Activated B cell treated with CpG ODN at 0.5 μM for 24 hours (primary cell): ENCODE results near the gene PASK. TPM values are rescaled to one million over a fixed set of nuclear protein-coding genes. Genes with fewer than 3 reads are reported as not detected.
A peak's percentile ranks its signal among the peaks of the same experiment; 100 is the strongest.

ENCODE experiments used
- ATAC-seq: fragments of 200-7000 bp; cut with Tn5 transposase; one replicate; pipeline ENCODE4 v1.10.0; 2021; ENCODE audit warnings: low read depth, mild to moderate bottlenecking, moderate library complexity
- CTCF ChIA-PET: fragments of 350-600 bp; sonication (Branson Sonifier 250); formaldehyde crosslinking; loops from one replicate; lab custom pipeline; 2021; ENCODE audit warnings: antibody characterized with exemption; lab: Charles Lee
- POLR2A ChIA-PET: fragments of 350-600 bp; sonication (Branson Sonifier 250); formaldehyde crosslinking; loops from one replicate; lab custom pipeline; 2021; ENCODE audit warnings: antibody characterized with exemption; lab: Charles Lee
- DNase-seq: peaks from one replicate; pipeline ENCODE4 v3.0.0; 2022
- H3K27ac Mint-ChIP-seq: one replicate; pipeline ENCODE4 v1.8.0; 2020; ENCODE audit warnings: mixed read lengths
- H3K27me3 Mint-ChIP-seq: one replicate; pipeline ENCODE4 v1.8.0; 2021; ENCODE audit warnings: mixed read lengths
- H3K36me3 Mint-ChIP-seq: one replicate; pipeline ENCODE4 v1.8.0; 2021; ENCODE audit warnings: low read depth, mixed read lengths
- H3K4me1 Mint-ChIP-seq: one replicate; pipeline ENCODE4 v1.8.0; 2021; ENCODE audit warnings: mixed read lengths
- H3K4me3 Mint-ChIP-seq: one replicate; pipeline ENCODE4 v1.8.0; 2020; ENCODE audit warnings: mild to moderate bottlenecking, mixed read lengths
- H3K9me3 Mint-ChIP-seq: one replicate; pipeline ENCODE4 v1.8.0; 2020; ENCODE audit warnings: mixed read lengths
- CTCF ChIP-seq: fragments of 200-600 bp; IDR thresholded peaks from one replicate; pipeline ENCODE4 v1.8.0; 2022; ENCODE audit warnings: antibody characterized with exemption, mild to moderate bottlenecking
- intact Hi-C: fragments of 100-400 bp; cut with micrococcal nuclease; formaldehyde crosslinking; loops from one replicate; pipeline ENCODE4 v1.15.1; 2024
- total RNA-seq: library from RNA; stranded (reverse); gene quantifications from 2 replicates; pipeline ENCODE4 v1.2.3, GENCODE V29; 2022

The PASK gene
- total RNA-seq, 1 donor from 2014 or later = 150 TPM

- DNase-seq = no peak
- TF ChIP-seq CTCF = no peak
- no peak for ATAC-seq
- Mint-ChIP-seq H3K4me1 (peaks cover 55% of the 10 kb centered on the region), H3K4me3 (no peak overlapping the region), H3K27ac (peak overlapping the region; percentile 98), H3K36me3 (peaks cover 53% of the 10 kb centered on the region), H3K9me3 (peaks cover under 1% of the 10 kb centered on the region), H3K27me3 (no peaks in the 10 kb centered on the region)
- intact Hi-C loops = no loop called here
- ChIA-PET CTCF (no interaction called here), POLR2A (interaction anchor here (1.3 to 7.9 kb wide), 4 partner anchors 13 to 25 kb away, joined by 3 to 91 read pairs (median 54); partner anchors contain the start of genes MTERF4, PASK and PPP1R7)
These were observed 23.1 kb downstream of the PASK start for GRCh38 chr2:241126201-241126611.

DNA sequence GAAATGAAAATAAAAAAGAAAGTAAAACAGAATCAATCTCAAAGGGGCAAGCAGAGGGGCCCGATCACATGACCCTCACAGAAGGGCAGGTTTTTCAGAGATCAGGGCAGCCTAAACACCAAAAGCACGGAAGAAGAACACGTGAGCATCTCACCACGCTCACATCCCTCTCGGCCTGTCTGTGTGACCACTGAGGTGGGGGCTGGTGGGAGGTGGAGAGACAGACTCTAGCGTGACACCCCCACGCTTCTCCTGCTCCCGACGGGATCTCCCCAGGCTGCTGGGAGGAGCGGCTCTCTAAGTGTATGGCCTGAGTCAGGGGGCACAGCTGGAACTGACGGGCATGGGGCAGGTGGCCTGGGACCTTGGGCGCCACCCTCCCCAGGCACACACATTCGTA, 23.6 kb downstream of the PASK start:
- peaks cover 6% of the 10 kb centered on the region for H3K9me3 Mint-ChIP-seq
- no peak for TF ChIP-seq CTCF
- ChIA-PET CTCF (no interaction called here), POLR2A (interaction anchor here (0.7 to 7.9 kb wide), 4 partner anchors 15 to 25 kb away, joined by 12 to 91 read pairs (median 54); partner anchors contain the start of genes MTERF4, PASK and PPP1R7)
- H3K27me3 Mint-ChIP-seq = no peaks in the 10 kb centered on the region
- H3K27ac Mint-ChIP-seq = peak overlapping the region; percentile 98
- H3K4me1 Mint-ChIP-seq = peaks cover 55% of the 10 kb centered on the region
- ATAC-seq (no peak), DNase-seq (no peak)
- intact Hi-C loops = no loop called here
- H3K36me3 Mint-ChIP-seq = peaks cover 57% of the 10 kb centered on the region
- peak overlapping the region; percentile 35 for H3K4me3 Mint-ChIP-seq

DNA sequence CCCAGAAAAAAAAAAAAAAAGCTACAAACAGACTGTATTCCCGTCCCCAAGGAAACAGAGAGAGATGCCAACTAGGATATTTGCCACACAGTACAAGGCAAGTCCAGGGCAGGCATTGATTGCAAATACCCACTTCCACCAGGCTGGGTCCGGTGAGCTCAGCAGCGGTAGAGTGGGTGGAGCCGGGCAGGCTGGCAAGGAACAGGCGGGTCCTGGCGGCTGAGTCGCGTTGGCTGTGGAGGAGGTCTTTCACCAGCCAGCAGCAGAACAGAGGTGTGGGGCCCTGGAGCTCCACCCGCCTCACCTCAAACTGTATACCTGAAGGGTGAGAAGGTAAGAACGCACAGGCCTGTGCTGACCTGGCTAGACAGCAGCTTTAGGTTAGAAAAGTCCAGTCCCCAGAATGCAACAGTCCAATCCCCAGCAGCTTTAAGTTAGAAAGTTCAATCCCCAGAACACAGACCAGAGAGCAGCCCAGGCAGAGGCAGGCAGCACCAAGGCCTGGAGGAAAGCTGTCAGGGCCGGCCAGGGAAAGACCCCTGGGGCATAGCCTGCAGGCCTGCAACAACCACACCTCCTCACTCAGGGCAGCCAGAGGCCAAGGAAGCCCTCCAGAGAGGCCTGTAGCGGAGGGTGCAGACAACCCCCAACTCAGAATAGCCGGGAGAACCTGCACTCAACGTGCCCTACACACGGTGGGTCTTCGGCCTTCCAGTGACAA, 25.3 kb downstream of the PASK start:
- H3K36me3 Mint-ChIP-seq = peaks cover 56% of the 10 kb centered on the region
- peaks cover 9% of the 10 kb centered on the region for H3K9me3 Mint-ChIP-seq
- H3K27ac Mint-ChIP-seq = peak overlapping the region; percentile 69
- DNase-seq = no peak
- no peak overlapping the region for H3K4me3 Mint-ChIP-seq
- ATAC-seq = no peak
- POLR2A ChIA-PET = interaction anchor here (0.7 to 7.9 kb wide), 4 partner anchors 13 to 30 kb away, joined by 3 to 91 read pairs (median 54); partner anchors contain the start of genes MTERF4, PASK and PPP1R7
- no peaks in the 10 kb centered on the region for H3K27me3 Mint-ChIP-seq
- intact Hi-C loops = no loop called here
- CTCF ChIA-PET = interaction anchor here (1.4 kb wide), 1 partner anchor 46 kb away, joined by 3 read pairs; no protein-coding TSS in a partner anchor
- no peak for TF ChIP-seq CTCF
- peaks cover 46% of the 10 kb centered on the region for H3K4me1 Mint-ChIP-seq

GRCh38 chr2:241122376-241123002, 26.8 kb downstream of the PASK start:
- H3K9me3 Mint-ChIP-seq = peaks cover 9% of the 10 kb centered on the region
- H3K36me3 Mint-ChIP-seq = peaks cover 58% of the 10 kb centered on the region
- H3K27ac Mint-ChIP-seq = peak overlapping the region; percentile 16
- ATAC-seq (no peak), DNase-seq (no peak)
- ChIA-PET POLR2A (no interaction called here), CTCF (no interaction called here)
- no peak for TF ChIP-seq CTCF
- intact Hi-C loops = no loop called here
- H3K4me3 Mint-ChIP-seq = no peak overlapping the region
- no peaks in the 10 kb centered on the region for H3K27me3 Mint-ChIP-seq
- peaks cover 32% of the 10 kb centered on the region for H3K4me1 Mint-ChIP-seq

DNA sequence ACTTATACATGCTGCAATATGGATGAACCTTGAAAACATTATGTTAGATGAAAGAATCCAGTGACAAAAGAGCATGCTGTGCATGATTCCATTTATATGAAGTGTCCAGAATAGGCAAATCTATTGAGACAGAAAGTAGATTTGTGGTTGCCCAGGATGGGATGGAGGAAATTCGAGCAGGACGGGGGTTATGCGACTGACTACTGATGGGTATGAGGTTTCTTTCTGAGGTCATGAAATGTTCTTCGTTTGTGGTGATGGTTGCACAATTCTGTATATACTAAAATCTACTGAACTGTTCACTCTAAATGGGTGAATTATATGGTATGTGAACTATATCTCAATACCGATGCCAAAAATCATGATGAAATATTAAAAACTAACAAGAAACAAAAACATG, 28.3 kb downstream of the PASK start:
- intact Hi-C loops = no loop called here
- POLR2A ChIA-PET = no interaction called here
- no peak for DNase-seq
- H3K4me1 Mint-ChIP-seq = peaks cover 17% of the 10 kb centered on the region
- peaks cover 64% of the 10 kb centered on the region for H3K36me3 Mint-ChIP-seq
- CTCF ChIA-PET = no interaction called here
- peaks cover 9% of the 10 kb centered on the region for H3K9me3 Mint-ChIP-seq
- ATAC-seq = no peak
- H3K27me3 Mint-ChIP-seq = no peaks in the 10 kb centered on the region
- TF ChIP-seq CTCF = no peak
- no peak overlapping the region for H3K27ac Mint-ChIP-seq
- H3K4me3 Mint-ChIP-seq = no peak overlapping the region
